H1 (cell line): ENCODE results near the gene SV2A. TPM values are rescaled to one million over a fixed set of nuclear protein-coding genes. Genes with fewer than 3 reads are reported as not detected.

Experiments
- BCL11A ChIP-seq, 2 experiments: IDR thresholded peaks; one replicate each; pipeline ENCODE4 v1.6.1; 2011; ENCODE audit warnings: low read depth in 2 of 2, low read length in 2 of 2, mild to moderate bottlenecking in 2 of 2
- CEBPB ChIP-seq: IDR thresholded peaks from 2 replicates; pipeline ENCODE4 v1.6.1; 2012; ENCODE audit warnings: low read depth, low read length
- CREB1 ChIP-seq: IDR thresholded peaks from 2 replicates; pipeline ENCODE4 v1.6.1; 2012; ENCODE audit warnings: inconsistent platforms
- EGR1 ChIP-seq: IDR thresholded peaks from 2 replicates; pipeline ENCODE4 v1.6.1; 2011; ENCODE audit warnings: low read depth, low read length, borderline replicate concordance
- NANOG ChIP-seq: IDR thresholded peaks from 2 replicates; pipeline ENCODE4 v1.6.1; 2011; ENCODE audit warnings: low read length, low read depth, mild to moderate bottlenecking, inconsistent platforms; ENCODE audit not compliant: insufficient read depth, poor library complexity, severe bottlenecking
- SRF ChIP-seq: IDR thresholded peaks from 2 replicates; pipeline ENCODE4 v1.6.1; 2011; ENCODE audit warnings: mild to moderate bottlenecking, low read depth, low read length, moderate library complexity
- TAF1 ChIP-seq: IDR thresholded peaks from 2 replicates; pipeline ENCODE4 v1.6.1; 2011; ENCODE audit warnings: mild to moderate bottlenecking, low read depth, low read length
- TCF12 ChIP-seq: IDR thresholded peaks from 2 replicates; pipeline ENCODE4 v1.6.1; 2011; ENCODE audit warnings: low read depth, mild to moderate bottlenecking, low read length
- TEAD4 ChIP-seq: IDR thresholded peaks from 2 replicates; pipeline ENCODE4 v1.6.1; 2012; ENCODE audit warnings: low read depth, low read length, inconsistent platforms, mixed read lengths
- polyA plus RNA-seq, 7 experiments: library from polyadenylated mRNA; depleted of rRNA in 3 of 7; stranded (reverse) in 5 of 7; unstranded in 2 of 7; fragments of >200 nt in 5 of 7; fragments of 200-250 nt in 2 of 7; gene quantifications; 1 replicate in 5 of 7; 2 replicates in 1 of 7; 4 replicates in 1 of 7; pipeline versions ENCODE4 v1.2.1 to v1.2.3, GENCODE V29; 2011 to 2013; ENCODE audit warnings: missing spikeins in 2 of 7, mixed read lengths in 2 of 7
- total RNA-seq: library from RNA; stranded (reverse); fragmentation: NEBNext Ultra II Directional; extraction: Animal tissue kit (Norgen Biotek cat#: 25700); gene quantifications from 2 replicates; pipeline ENCODE4 v1.2.1, GENCODE V29; 2021
- TF ChIP-seq, protein P1 (sequence below): IDR thresholded peaks from 2 replicates; pipeline ENCODE4 v1.6.1; 2012; ENCODE audit warnings: low read length, inconsistent platforms

The SV2A gene
- total and polyA plus RNA-seq, 2 of the 8 experiments (the other 6 are each of a cell fraction or from before 2014, with no cell fraction given): 41.8 to 51.8 TPM

DNA sequence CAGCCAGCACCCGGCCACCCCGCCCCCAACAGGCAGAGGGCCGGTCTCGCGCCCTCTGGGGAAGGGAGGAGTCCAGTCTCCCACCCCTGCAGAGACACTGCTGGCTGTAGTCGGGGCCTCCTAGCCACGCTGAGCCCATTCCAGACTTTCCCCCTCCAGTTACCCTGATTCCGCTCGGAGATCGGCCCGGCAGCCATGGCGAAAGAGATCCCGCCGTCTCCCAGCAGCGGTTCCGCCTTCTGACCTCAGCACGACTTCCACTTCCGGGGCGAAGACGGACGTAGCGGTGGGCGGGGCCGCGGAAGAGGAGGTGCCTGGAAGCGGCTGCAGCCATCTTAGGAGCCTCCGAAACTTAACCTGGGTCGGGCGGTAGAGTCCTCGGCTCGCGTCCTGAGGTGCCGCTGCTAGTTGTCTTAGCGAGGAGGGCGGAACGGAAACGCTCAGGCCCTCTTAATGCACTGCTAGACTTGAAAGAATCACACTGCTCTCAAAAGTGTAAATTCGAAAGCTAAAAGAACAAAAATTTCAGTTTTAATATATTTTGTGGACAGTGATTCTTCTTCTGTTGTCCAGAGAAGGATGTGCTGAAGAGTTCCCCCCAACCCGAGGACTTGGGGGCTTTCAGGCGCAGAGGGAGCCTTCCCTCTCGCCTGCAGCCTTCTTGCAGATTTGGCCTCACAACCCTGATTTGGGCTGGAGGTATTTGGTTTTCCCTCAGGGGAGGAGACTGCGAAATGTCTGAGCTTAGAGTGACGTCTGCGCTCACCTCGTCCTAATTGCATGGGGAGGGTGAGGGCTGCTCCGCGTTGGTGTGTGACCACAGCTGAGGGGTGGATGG, 10.1 kb upstream of the SV2A start, which contains the start of gene SF3B4 (continued):
- peak; percentile 88 for TF ChIP-seq TAF1
- no peak for TF ChIP-seq NANOG
- peak; percentile 79 for TF ChIP-seq CREB1
- no peak for TF ChIP-seq TEAD4
- TF ChIP-seq SRF: no peak
- no peak for TF ChIP-seq TCF12
- no peak for TF ChIP-seq CEBPB
- TF ChIP-seq BCL11A (IDR thresholded peaks at IDR 0.05; ENCODE audit: low read depth in 2 of 2, low read length in 2 of 2): no peak
- no peak for TF ChIP-seq EGR1
- TF ChIP-seq, protein P1, sequence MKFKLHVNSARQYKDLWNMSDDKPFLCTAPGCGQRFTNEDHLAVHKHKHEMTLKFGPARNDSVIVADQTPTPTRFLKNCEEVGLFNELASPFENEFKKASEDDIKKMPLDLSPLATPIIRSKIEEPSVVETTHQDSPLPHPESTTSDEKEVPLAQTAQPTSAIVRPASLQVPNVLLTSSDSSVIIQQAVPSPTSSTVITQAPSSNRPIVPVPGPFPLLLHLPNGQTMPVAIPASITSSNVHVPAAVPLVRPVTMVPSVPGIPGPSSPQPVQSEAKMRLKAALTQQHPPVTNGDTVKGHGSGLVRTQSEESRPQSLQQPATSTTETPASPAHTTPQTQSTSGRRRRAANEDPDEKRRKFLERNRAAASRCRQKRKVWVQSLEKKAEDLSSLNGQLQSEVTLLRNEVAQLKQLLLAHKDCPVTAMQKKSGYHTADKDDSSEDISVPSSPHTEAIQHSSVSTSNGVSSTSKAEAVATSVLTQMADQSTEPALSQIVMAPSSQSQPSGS: no peak
